GM18951 (cell line): ENCODE data around the gene KCNAB1.
"Not testable (repeated sequence)": the region's sequence is repeated elsewhere in the genome, so short reads cannot be mapped to it uniquely, and the experiment has no call there.

Experiments used
- POLR2A ChIP-seq: IDR thresholded peaks from 4 replicates; pipeline ENCODE4 v1.6.1; 2011; ENCODE audit warnings: mild to moderate bottlenecking; ENCODE audit not compliant: insufficient read length, insufficient read depth; ENCODE audit errors: extremely low read depth
- in situ Hi-C: fragments of 300-500 bp; cut with MboI; formaldehyde crosslinking; loops from one replicate; pipeline ENCODE4 v1.12.0; 2022; ENCODE audit warnings: low sequenced_read_pairs, mixed read lengths, inconsistent platforms; ENCODE audit not compliant: unreplicated experiment

KCNAB1 gene

GRCh38 chr3:156109989-156110388 is 10.4 kb upstream of the KCNAB1 start:
- TF ChIP-seq POLR2A = no peak

GRCh38 chr3:156126467-156126866 is 6.1 kb downstream of the KCNAB1 start:
- in situ Hi-C loops = no loop called here
- no peak for TF ChIP-seq POLR2A

More at GRCh38 chr3:156109989-156110388, 10.4 kb upstream of the KCNAB1 start:
- in situ Hi-C loops = no loop called here

- in situ Hi-C loops = no loop called here
- no peak for TF ChIP-seq POLR2A
Observed at GRCh38 chr3:156131241-156131640, 10.9 kb downstream of the KCNAB1 start.

GRCh38 chr3:156131799-156132198 is 11.4 kb downstream of the KCNAB1 start:
- in situ Hi-C loops = no loop called here
- no peak for TF ChIP-seq POLR2A

GRCh38 chr3:156132313-156132712 is 11.9 kb downstream of the KCNAB1 start:
- in situ Hi-C loops = no loop called here

GRCh38 chr3:156133076-156133475 is 12.7 kb downstream of the KCNAB1 start:
- no peak for TF ChIP-seq POLR2A
- in situ Hi-C loops = no loop called here

More at GRCh38 chr3:156132313-156132712, 11.9 kb downstream of the KCNAB1 start:
- no peak for TF ChIP-seq POLR2A

GRCh38 chr3:156135921-156136638 is 15.7 kb downstream of the KCNAB1 start:
- no peak for TF ChIP-seq POLR2A
- in situ Hi-C loops = no loop called here

- in situ Hi-C loops = not testable (repeated sequence)
Observed at GRCh38 chr3:156137397-156137796, 17.0 kb downstream of the KCNAB1 start.

GRCh38 chr3:156140001-156140595 is 19.7 kb downstream of the KCNAB1 start:
- in situ Hi-C loops = no loop called here
- TF ChIP-seq POLR2A = no peak

GRCh38 chr3:156142702-156143101 is 22.3 kb downstream of the KCNAB1 start:
- in situ Hi-C loops = no loop called here
- no peak for TF ChIP-seq POLR2A

GRCh38 chr3:156143136-156143535 is 22.8 kb downstream of the KCNAB1 start:
- no peak for TF ChIP-seq POLR2A
- in situ Hi-C loops = no loop called here

- in situ Hi-C loops = no loop called here
- no peak for TF ChIP-seq POLR2A
Observed at GRCh38 chr3:156144060-156144459, 23.7 kb downstream of the KCNAB1 start.

GRCh38 chr3:156145866-156146265 is 25.5 kb downstream of the KCNAB1 start:
- in situ Hi-C loops = no loop called here
- no peak for TF ChIP-seq POLR2A

- no peak for TF ChIP-seq POLR2A
- in situ Hi-C loops = no loop called here
Observed at GRCh38 chr3:156148345-156148945, 28.1 kb downstream of the KCNAB1 start.
